HCT116 (cell line): ENCODE measurements around the gene C1QB. TPM values are rescaled to one million over a fixed set of nuclear protein-coding genes. Genes with fewer than 3 reads are reported as not detected.

ENCODE experiments used
- ATAC-seq: fragments of 200-7000 bp; cut with Tn5 transposase; 2 replicates; pipeline ENCODE4 v1.9.1; 2020; ENCODE audit warnings: mild to moderate bottlenecking, moderate library complexity
- BruUV-seq: library from RNA; stranded (reverse); fragments of 400-500 nt; replicated peaks from 2 replicates; lab custom pipeline; 2021; lab: Mats Ljungman, UMichigan
- CTCF ChIA-PET: fragments of 300-600 bp; sonication (Branson Sonifier 250); formaldehyde crosslinking; loops from one replicate; lab custom pipeline; 2021; ENCODE audit warnings: antibody characterized with exemption; lab: Charles Lee
- POLR2A ChIA-PET: fragments of 300-600, 350-600 bp; sonication (Branson Sonifier 250); formaldehyde crosslinking; loops from one replicate; lab custom pipeline; 2021; ENCODE audit warnings: antibody characterized with exemption; lab: Charles Lee
- RAD21 ChIA-PET, 2 experiments: fragments of 300-600 bp; sonication (Branson Sonifier 250); formaldehyde crosslinking; loops; one replicate each; lab custom pipeline; 2023; ENCODE audit warnings: low total read pairs in 2 of 2; ENCODE audit not compliant: uncharacterized antibody in 2 of 2, unreplicated experiment in 2 of 2, low non-redundant PET in 1 of 2; lab: Charles Lee
- DNase-seq: peaks from one replicate; pipeline ENCODE4 v3.0.0-alpha.2; 2010; ENCODE audit warnings: low read depth, low spot score
- H2AFZ ChIP-seq: fragments of 200-600 bp; shearing (Covaris generic), sonication (generic); 2 replicates; pipeline ENCODE4 v1.6.1; 2017; ENCODE audit warnings: low read depth, mixed run types, mixed read lengths, antibody characterized with exemption, low read length; ENCODE audit not compliant: poor library complexity, severe bottlenecking
- H3K27ac ChIP-seq: 2 replicates; pipeline ENCODE4 v1.5.1; 2012; ENCODE audit warnings: low read depth, low read length
- H3K27me3 ChIP-seq: fragments of 200-600 bp; sonication (generic); 2 replicates; pipeline ENCODE4 v1.6.1; 2016; ENCODE audit warnings: mixed run types, low read length, mixed read lengths; ENCODE audit not compliant: insufficient read depth
- H3K36me3 ChIP-seq, 2 experiments: fragments of 200-500 bp in 1 of 2; fragments of 200-600 bp in 1 of 2; sonication (Bioruptor generic) in 1 of 2; sonication (generic) in 1 of 2; 2 replicates each; pipeline versions ENCODE4 v1.5.1 to v1.6.1; 2014 to 2016; ENCODE audit warnings: low read length in 2 of 2, inconsistent platforms in 1 of 2, mixed read lengths in 1 of 2, mixed run types in 1 of 2; ENCODE audit not compliant: insufficient read depth in 2 of 2, control insufficient read depth in 1 of 2
- H3K4me1 ChIP-seq, 2 experiments: fragments of 200-600 bp in 1 of 2; sonication (generic) in 1 of 2; 2 replicates each; pipeline versions ENCODE4 v1.5.1 to v1.6.1; 2012 to 2017; ENCODE audit warnings: low read length in 2 of 2, inconsistent platforms in 1 of 2, mild to moderate bottlenecking in 1 of 2, mixed read lengths in 1 of 2, mixed run types in 1 of 2, moderate library complexity in 1 of 2; ENCODE audit not compliant: insufficient read depth in 2 of 2, control insufficient read depth in 1 of 2
- H3K4me2 ChIP-seq: fragments of 200-600 bp; sonication (generic); 2 replicates; pipeline ENCODE4 v1.6.1; 2017; ENCODE audit warnings: mixed run types, low read length, mixed read lengths
- H3K4me3 ChIP-seq, 2 experiments: fragments of 200-600 bp in 1 of 2; sonication (generic) in 1 of 2; replicated peaks in 1 of 2; 2 replicates each; pipeline ENCODE4 v1.5.1; 2011 to 2016; ENCODE audit warnings: low read length in 2 of 2, control low read depth in 1 of 2, low read depth in 1 of 2, mild to moderate bottlenecking in 1 of 2, mixed read lengths in 1 of 2, mixed run types in 1 of 2
- H3K79me2 ChIP-seq: fragments of 200-600 bp; sonication (generic); 2 replicates; pipeline ENCODE4 v1.6.1; 2017; ENCODE audit warnings: mild to moderate bottlenecking, mixed run types, low read length, moderate library complexity, mixed read lengths; ENCODE audit not compliant: insufficient read depth
- H3K9ac ChIP-seq: fragments of 200-600 bp; sonication (generic); 2 replicates; pipeline ENCODE4 v1.6.1; 2016; ENCODE audit warnings: low read length, mixed read lengths
- H3K9me2 ChIP-seq: fragments of 200-600 bp; sonication (generic), shearing (Covaris generic); 2 replicates; pipeline ENCODE4 v1.6.1; 2017; ENCODE audit warnings: mixed run types, mild to moderate bottlenecking, moderate library complexity; ENCODE audit not compliant: insufficient read depth
- H3K9me3 ChIP-seq, 2 experiments: fragments of 200-500 bp in 1 of 2; fragments of 200-600 bp in 1 of 2; sonication (Bioruptor generic) in 1 of 2; sonication (generic) in 1 of 2; 2 replicates each; pipeline ENCODE4 v1.6.1; 2014 to 2017; ENCODE audit warnings: low read length in 2 of 2, mixed read lengths in 2 of 2, inconsistent platforms in 1 of 2, low read depth in 1 of 2, mild to moderate bottlenecking in 1 of 2, mixed run types in 1 of 2, moderate library complexity in 1 of 2; ENCODE audit not compliant: control insufficient read depth in 1 of 2, insufficient read depth in 1 of 2
- H4K20me1 ChIP-seq: fragments of 200-600 bp; sonication (generic), shearing (Covaris generic); 2 replicates; pipeline ENCODE4 v1.6.1; 2017; ENCODE audit warnings: mixed run types, mild to moderate bottlenecking, moderate library complexity; ENCODE audit not compliant: insufficient read depth
- EGR1 ChIP-seq: IDR thresholded peaks from 2 replicates; pipeline ENCODE4 v1.6.1; 2012; ENCODE audit warnings: low read depth
- JUND ChIP-seq: IDR thresholded peaks from 2 replicates; pipeline ENCODE4 v1.6.1; 2012
- POLR2AphosphoS5 ChIP-seq: IDR thresholded peaks from 2 replicates; pipeline ENCODE4 v1.6.1; 2011; ENCODE audit warnings: mild to moderate bottlenecking, low read depth, low read length, moderate library complexity
- RAD21 ChIP-seq: IDR thresholded peaks from 2 replicates; pipeline ENCODE4 v1.6.1; 2012; ENCODE audit warnings: low read depth, mild to moderate bottlenecking
- SRF ChIP-seq: IDR thresholded peaks from 2 replicates; pipeline ENCODE4 v1.6.1; 2012; ENCODE audit warnings: low read depth
- YY1 ChIP-seq: IDR thresholded peaks from 2 replicates; pipeline ENCODE4 v1.6.1; 2011; ENCODE audit warnings: low read length, low read depth, moderate library complexity, mild to moderate bottlenecking; ENCODE audit not compliant: insufficient replicate concordance; ENCODE audit errors: extremely low read depth
- ZNF274 ChIP-seq: fragments of 200-500 bp; sonication (Bioruptor generic); IDR thresholded peaks from 2 replicates; pipeline ENCODE4 v1.6.1; 2014; ENCODE audit warnings: mild to moderate bottlenecking, low read depth, low read length, inconsistent platforms
- intact Hi-C: fragments of 100-400 bp; cut with micrococcal nuclease; formaldehyde crosslinking; loops from 2 replicates; pipeline ENCODE4 v1.10.0; 2022
- total RNA-seq: library from RNA; stranded (reverse); gene quantifications from one replicate; pipeline ENCODE4 v1.2.1, GENCODE V29; 2021; ENCODE audit not compliant: unreplicated experiment
- TF ChIP-seq, protein P1 (sequence below): IDR thresholded peaks from 2 replicates; pipeline ENCODE4 v1.6.1; 2012; ENCODE audit warnings: low read depth

C1QB gene
- total RNA-seq, 1 experiment from 2014 or later, result 0.32 TPM

DNA sequence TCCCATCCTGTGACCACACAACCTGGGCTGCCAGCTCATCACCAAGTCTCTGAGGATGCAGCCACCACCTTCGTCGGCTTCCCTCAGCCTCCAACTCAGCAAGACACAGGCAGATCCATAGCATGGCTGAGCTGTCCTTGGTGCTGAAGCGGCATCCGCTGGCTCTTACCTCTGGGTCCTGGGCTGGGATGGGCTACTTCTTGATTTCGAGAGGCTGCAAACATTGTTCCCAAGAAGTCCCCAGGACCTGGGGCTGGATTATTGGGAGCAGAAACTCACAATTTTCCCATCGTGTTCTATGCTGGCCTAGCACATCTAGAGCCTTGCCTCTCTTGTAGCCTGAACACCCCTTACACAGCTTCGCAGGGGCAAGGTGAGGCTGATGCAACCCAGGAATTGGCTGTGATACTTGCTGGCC, 41.5 kb upstream of the C1QB start:
- no peaks in the 10 kb centered on the region for H4K20me1 ChIP-seq
- BruUV-seq, result no TSS peak
- peaks cover 80% of the 10 kb centered on the region for H3K27me3 ChIP-seq
- TF ChIP-seq RAD21 (no peak), EGR1 (no peak), ZNF274 (no peak), POLR2AphosphoS5 (no peak), YY1 (no peak), JUND (no peak), SRF (no peak)
- TF ChIP-seq, protein P1, sequence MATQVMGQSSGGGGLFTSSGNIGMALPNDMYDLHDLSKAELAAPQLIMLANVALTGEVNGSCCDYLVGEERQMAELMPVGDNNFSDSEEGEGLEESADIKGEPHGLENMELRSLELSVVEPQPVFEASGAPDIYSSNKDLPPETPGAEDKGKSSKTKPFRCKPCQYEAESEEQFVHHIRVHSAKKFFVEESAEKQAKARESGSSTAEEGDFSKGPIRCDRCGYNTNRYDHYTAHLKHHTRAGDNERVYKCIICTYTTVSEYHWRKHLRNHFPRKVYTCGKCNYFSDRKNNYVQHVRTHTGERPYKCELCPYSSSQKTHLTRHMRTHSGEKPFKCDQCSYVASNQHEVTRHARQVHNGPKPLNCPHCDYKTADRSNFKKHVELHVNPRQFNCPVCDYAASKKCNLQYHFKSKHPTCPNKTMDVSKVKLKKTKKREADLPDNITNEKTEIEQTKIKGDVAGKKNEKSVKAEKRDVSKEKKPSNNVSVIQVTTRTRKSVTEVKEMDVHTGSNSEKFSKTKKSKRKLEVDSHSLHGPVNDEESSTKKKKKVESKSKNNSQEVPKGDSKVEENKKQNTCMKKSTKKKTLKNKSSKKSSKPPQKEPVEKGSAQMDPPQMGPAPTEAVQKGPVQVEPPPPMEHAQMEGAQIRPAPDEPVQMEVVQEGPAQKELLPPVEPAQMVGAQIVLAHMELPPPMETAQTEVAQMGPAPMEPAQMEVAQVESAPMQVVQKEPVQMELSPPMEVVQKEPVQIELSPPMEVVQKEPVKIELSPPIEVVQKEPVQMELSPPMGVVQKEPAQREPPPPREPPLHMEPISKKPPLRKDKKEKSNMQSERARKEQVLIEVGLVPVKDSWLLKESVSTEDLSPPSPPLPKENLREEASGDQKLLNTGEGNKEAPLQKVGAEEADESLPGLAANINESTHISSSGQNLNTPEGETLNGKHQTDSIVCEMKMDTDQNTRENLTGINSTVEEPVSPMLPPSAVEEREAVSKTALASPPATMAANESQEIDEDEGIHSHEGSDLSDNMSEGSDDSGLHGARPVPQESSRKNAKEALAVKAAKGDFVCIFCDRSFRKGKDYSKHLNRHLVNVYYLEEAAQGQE, result peak; percentile 94
- H3K9me3 ChIP-seq, result no peaks in the 10 kb centered on the region
- no peaks in the 10 kb centered on the region for H3K9me2 ChIP-seq
- no peak overlapping the region for H3K4me3 ChIP-seq
- DNase-seq (no peak), ATAC-seq (peak; percentile 67)
- intact Hi-C loops, result no loop called here
- ChIA-PET CTCF (no interaction called here), POLR2A (no interaction called here), RAD21 (no interaction called here)
- H3K4me2 ChIP-seq, result no peak overlapping the region
- no peak overlapping the region for H2AFZ ChIP-seq
- no peak overlapping the region for H3K9ac ChIP-seq
- H3K27ac ChIP-seq, result no peak overlapping the region
- H3K4me1 ChIP-seq, result no peaks in the 10 kb centered on the region
- H3K36me3 ChIP-seq, result no peaks in the 10 kb centered on the region
- no peaks in the 10 kb centered on the region for H3K79me2 ChIP-seq
